PFSK-1 (cell line): ENCODE results near the gene DUOX2.

Experiments
- FOXP2 ChIP-seq: optimal IDR thresholded peaks from 2 replicates; pipeline ENCODE3; 2011; ENCODE audit warnings: borderline replicate concordance, control low read depth, inconsistent platforms; ENCODE audit not compliant: insufficient read depth; ENCODE audit errors: extremely low read length, extremely low read depth
- POLR2AphosphoS5 ChIP-seq: IDR thresholded peaks from 2 replicates; pipeline ENCODE4 v1.6.1; 2012; ENCODE audit warnings: low read depth, mild to moderate bottlenecking, control low read depth, low read length, moderate library complexity
- SIN3A ChIP-seq: IDR thresholded peaks from 2 replicates; pipeline ENCODE4 v1.6.1; 2012; ENCODE audit warnings: mild to moderate bottlenecking, low read length, moderate library complexity, borderline replicate concordance; ENCODE audit not compliant: insufficient read depth
- TAF1 ChIP-seq: IDR thresholded peaks from 2 replicates; pipeline ENCODE4 v1.6.1; 2012; ENCODE audit warnings: low read length, control low read depth, borderline replicate concordance; ENCODE audit not compliant: insufficient read depth
- TF ChIP-seq, protein P1 (sequence below), 2 experiments: IDR thresholded peaks; 2 replicates each; pipeline versions ENCODE4 v1.6.1 to v1.8.0; 2011 to 2012; ENCODE audit warnings: low read depth in 2 of 2, low read length in 2 of 2, control low read depth in 1 of 2, inconsistent platforms in 1 of 2, mild to moderate bottlenecking in 1 of 2, moderate library complexity in 1 of 2; ENCODE audit not compliant: insufficient read depth in 1 of 2

The DUOX2 gene

GRCh38 chr15:45106002-45106790 is 7.8 kb downstream of the DUOX2 start:
- TF ChIP-seq TAF1 = no peak
- TF ChIP-seq, protein P1, sequence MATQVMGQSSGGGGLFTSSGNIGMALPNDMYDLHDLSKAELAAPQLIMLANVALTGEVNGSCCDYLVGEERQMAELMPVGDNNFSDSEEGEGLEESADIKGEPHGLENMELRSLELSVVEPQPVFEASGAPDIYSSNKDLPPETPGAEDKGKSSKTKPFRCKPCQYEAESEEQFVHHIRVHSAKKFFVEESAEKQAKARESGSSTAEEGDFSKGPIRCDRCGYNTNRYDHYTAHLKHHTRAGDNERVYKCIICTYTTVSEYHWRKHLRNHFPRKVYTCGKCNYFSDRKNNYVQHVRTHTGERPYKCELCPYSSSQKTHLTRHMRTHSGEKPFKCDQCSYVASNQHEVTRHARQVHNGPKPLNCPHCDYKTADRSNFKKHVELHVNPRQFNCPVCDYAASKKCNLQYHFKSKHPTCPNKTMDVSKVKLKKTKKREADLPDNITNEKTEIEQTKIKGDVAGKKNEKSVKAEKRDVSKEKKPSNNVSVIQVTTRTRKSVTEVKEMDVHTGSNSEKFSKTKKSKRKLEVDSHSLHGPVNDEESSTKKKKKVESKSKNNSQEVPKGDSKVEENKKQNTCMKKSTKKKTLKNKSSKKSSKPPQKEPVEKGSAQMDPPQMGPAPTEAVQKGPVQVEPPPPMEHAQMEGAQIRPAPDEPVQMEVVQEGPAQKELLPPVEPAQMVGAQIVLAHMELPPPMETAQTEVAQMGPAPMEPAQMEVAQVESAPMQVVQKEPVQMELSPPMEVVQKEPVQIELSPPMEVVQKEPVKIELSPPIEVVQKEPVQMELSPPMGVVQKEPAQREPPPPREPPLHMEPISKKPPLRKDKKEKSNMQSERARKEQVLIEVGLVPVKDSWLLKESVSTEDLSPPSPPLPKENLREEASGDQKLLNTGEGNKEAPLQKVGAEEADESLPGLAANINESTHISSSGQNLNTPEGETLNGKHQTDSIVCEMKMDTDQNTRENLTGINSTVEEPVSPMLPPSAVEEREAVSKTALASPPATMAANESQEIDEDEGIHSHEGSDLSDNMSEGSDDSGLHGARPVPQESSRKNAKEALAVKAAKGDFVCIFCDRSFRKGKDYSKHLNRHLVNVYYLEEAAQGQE (IDR thresholded peaks at IDR 0.05; ENCODE audit: insufficient read depth in 1 of 2, low read depth in 2 of 2, low read length in 2 of 2) = no peak
- TF ChIP-seq FOXP2 = no peak
- no peak for TF ChIP-seq POLR2AphosphoS5
- TF ChIP-seq SIN3A = no peak

- TF ChIP-seq SIN3A (no peak), POLR2AphosphoS5 (no peak), FOXP2 (no peak), TAF1 (no peak)
- TF ChIP-seq, protein P1 (IDR thresholded peaks at IDR 0.05; ENCODE audit: insufficient read depth in 1 of 2, low read depth in 2 of 2, low read length in 2 of 2) = no peak
Observed at GRCh38 chr15:45105586-45105985, 8.4 kb downstream of the DUOX2 start.

GRCh38 chr15:45102226-45102625 is 11.7 kb downstream of the DUOX2 start:
- TF ChIP-seq FOXP2 (no peak), POLR2AphosphoS5 (no peak), TAF1 (no peak), SIN3A (no peak)
- TF ChIP-seq, protein P1 (IDR thresholded peaks at IDR 0.05; ENCODE audit: insufficient read depth in 1 of 2, low read depth in 2 of 2, low read length in 2 of 2) = no peak

DNA sequence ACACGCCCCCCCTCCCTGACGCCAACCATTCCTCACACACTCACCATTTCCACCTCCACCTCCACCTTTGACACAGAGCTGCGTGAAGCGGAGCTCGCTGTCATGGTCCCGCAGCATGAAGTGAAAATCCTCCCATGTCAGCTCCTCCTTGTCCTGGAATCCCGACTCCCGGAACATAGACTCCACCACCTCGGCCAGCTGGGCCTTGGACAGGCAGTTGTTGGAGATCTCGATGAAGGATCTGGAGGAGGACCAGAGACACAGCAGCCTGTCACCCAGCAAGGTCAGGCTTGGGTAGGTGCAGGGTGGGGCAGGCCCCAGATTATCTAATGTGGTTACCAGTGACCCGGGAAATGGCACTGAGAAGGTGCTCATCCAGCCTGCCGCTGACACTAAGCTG is 12.2 kb downstream of the DUOX2 start:
- no peak for TF ChIP-seq TAF1
- TF ChIP-seq, protein P1 (IDR thresholded peaks at IDR 0.05; ENCODE audit: insufficient read depth in 1 of 2, low read depth in 2 of 2, low read length in 2 of 2) = no peak
- TF ChIP-seq SIN3A = no peak
- no peak for TF ChIP-seq FOXP2
- TF ChIP-seq POLR2AphosphoS5 = no peak
